Endothelial cell of umbilical vein (primary cell): ENCODE results near the gene SUCLG2.

Source experiments
- CTCF ChIP-seq, 2 donors: IDR thresholded peaks; 1 replicate in 1 of 2; 2 replicates in 1 of 2; pipeline ENCODE4 v1.5.1; 2011; ENCODE audit warnings: low read length in 2 of 2, mild to moderate bottlenecking in 2 of 2, moderate library complexity in 2 of 2, control low read depth in 1 of 2, inconsistent platforms in 1 of 2, low read depth in 1 of 2; ENCODE audit not compliant: insufficient read depth in 1 of 2; ENCODE audit errors: extremely low read depth in 1 of 2
- EZH2 ChIP-seq: IDR thresholded peaks from 2 replicates; pipeline ENCODE4 v1.6.1; 2012; ENCODE audit warnings: borderline replicate concordance, low read depth, mild to moderate bottlenecking, moderate library complexity, low read length, inconsistent platforms; ENCODE audit not compliant: severe bottlenecking
- FOS ChIP-seq: IDR thresholded peaks from 2 replicates; pipeline ENCODE4 v1.6.1; 2011; ENCODE audit warnings: mild to moderate bottlenecking, low read length, moderate library complexity, borderline replicate concordance; ENCODE audit not compliant: insufficient read depth
- GATA2 ChIP-seq: IDR thresholded peaks from 2 replicates; pipeline ENCODE4 v1.7.0; 2011; ENCODE audit warnings: low read depth, mild to moderate bottlenecking, moderate library complexity, mixed read lengths, low read length; ENCODE audit not compliant: insufficient read length, insufficient read depth
- JUN ChIP-seq: IDR thresholded peaks from 2 replicates; pipeline ENCODE4 v1.6.1; 2011; ENCODE audit warnings: borderline replicate concordance, low read depth; ENCODE audit not compliant: insufficient read length, insufficient read depth
- MYC ChIP-seq: IDR thresholded peaks from one replicate; pipeline ENCODE4 v1.6.1; 2011; ENCODE audit warnings: mild to moderate bottlenecking, low read depth, low read length
- POLR2A ChIP-seq: IDR thresholded peaks from 2 replicates; pipeline ENCODE4 v1.6.1; 2012; ENCODE audit warnings: low read depth, mild to moderate bottlenecking, control low read depth, low read length
- POLR2AphosphoS5 ChIP-seq: IDR thresholded peaks from 2 replicates; pipeline ENCODE4 v1.6.1; 2012; ENCODE audit warnings: low read depth, mild to moderate bottlenecking, control low read depth, low read length, moderate library complexity; ENCODE audit not compliant: insufficient read depth
- TF ChIP-seq, protein P1 (sequence below): IDR thresholded peaks from 2 replicates; pipeline ENCODE4 v1.6.1; 2011; ENCODE audit not compliant: insufficient read depth, insufficient read length

- TF ChIP-seq CTCF (IDR thresholded peaks at IDR 0.05; ENCODE audit: extremely low read depth in 1 of 2, insufficient read depth in 1 of 2, low read depth in 1 of 2, low read length in 2 of 2): no peak
- no peak for TF ChIP-seq POLR2AphosphoS5
- TF ChIP-seq, protein P1, sequence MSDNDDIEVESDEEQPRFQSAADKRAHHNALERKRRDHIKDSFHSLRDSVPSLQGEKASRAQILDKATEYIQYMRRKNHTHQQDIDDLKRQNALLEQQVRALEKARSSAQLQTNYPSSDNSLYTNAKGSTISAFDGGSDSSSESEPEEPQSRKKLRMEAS: no peak
- TF ChIP-seq POLR2A: no peak
- TF ChIP-seq EZH2: no peak
- TF ChIP-seq FOS: no peak
- TF ChIP-seq GATA2: no peak
- no peak for TF ChIP-seq JUN
- no peak for TF ChIP-seq MYC
Measured at GRCh38 chr3:67529915-67530314, 124.5 kb downstream of the SUCLG2 start.
